GM19193 (cell line): Measurements from ENCODE around the gene ABCD1.

Experiments
- POLR2A ChIP-seq: IDR thresholded peaks from 4 replicates; pipeline ENCODE4 v1.6.1; 2011; ENCODE audit not compliant: insufficient read depth, insufficient read length; ENCODE audit errors: extremely low read depth

The ABCD1 gene

DNA sequence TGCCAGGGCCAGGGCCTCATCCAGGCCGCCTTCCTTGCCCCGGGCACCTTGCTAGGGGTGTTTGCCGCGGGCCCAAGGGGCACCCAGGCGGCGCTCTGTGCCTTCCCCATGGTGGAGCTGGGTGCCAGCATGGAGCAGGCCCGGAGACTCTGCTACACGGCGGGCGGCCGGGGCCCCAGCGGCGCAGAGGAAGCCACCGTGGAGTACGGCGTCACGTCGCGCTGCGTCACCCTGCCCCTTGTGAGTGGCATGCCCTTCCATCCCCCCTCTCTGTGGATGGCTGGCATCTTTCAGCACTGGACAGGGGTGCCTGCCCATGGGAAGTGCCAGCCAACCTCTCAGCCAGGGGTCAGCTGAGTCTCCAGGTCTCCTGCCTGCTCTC is 43.0 kb downstream of the ABCD1 start:
- no peak for TF ChIP-seq POLR2A

DNA sequence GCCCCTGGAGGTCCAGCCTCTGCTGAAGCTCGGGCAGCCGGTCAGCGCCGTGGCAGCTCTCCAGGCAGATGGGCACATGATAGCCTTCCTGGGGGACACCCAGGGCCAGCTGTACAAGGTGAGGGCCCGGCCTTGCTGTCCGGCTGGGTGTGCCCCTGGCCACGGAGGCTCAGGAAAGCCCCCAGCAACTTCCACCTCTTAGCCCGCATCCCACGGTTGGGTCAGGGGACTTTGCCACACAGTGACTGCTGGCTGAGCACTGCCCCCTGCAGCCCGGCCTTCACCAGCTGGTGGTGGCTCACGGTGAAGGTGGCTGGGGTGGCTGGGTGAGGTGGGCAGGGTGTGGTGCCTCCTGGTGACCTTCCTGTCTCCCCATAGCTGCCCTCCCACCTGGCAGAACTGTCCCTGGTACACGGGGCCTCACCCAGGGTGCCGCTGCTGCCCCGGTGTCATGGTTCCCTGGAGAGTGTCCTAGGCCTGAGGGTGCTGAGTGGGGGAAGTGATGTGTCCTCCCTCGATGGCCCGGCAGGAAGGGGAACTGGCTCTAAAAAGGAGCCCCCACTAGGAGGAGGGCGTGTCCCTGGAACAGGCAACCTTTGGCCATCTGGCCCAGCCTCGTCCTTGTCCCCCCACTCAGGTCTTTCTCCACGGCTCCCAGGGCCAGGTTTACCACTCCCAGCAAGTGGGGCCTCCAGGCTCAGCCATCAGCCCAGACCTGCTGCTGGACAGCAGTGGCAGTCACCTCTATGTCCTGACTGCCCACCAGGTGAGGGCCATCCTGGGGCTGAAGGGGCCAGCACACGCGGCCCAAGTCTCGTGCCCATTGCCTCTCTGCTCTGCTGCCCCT is 43.9 kb downstream of the ABCD1 start:
- no peak for TF ChIP-seq POLR2A

DNA sequence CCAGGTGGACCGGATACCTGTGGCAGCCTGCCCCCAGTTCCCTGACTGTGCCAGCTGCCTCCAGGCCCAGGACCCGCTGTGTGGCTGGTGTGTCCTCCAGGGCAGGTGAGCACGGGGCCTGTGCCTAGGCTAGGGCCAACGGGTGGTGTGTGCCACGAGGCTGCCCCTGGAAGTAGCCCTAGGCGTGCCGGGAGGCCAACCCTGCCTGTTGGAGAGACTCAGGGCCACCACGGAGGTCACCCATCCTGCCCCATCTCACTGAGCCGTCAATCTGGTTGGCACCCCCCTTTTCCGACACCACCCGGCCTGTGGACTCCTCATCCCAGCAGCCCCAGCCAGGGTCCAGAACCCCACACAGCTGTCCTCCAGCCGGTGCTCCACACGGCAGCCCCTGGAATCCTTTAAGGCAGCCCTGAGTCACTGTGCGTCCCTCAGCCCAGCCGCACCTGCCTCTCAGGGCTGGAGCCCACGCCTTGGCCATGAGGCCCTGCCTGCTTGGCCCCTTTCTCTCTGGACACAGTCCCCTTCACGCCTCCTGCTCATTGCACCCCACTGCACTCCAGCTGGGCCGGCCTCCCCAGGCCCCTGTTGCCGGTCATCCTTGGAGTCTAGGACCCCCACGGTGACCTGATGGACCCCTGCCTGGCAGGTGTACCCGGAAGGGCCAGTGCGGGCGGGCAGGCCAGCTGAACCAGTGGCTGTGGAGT is 44.7 kb downstream of the ABCD1 start:
- no peak for TF ChIP-seq POLR2A

DNA sequence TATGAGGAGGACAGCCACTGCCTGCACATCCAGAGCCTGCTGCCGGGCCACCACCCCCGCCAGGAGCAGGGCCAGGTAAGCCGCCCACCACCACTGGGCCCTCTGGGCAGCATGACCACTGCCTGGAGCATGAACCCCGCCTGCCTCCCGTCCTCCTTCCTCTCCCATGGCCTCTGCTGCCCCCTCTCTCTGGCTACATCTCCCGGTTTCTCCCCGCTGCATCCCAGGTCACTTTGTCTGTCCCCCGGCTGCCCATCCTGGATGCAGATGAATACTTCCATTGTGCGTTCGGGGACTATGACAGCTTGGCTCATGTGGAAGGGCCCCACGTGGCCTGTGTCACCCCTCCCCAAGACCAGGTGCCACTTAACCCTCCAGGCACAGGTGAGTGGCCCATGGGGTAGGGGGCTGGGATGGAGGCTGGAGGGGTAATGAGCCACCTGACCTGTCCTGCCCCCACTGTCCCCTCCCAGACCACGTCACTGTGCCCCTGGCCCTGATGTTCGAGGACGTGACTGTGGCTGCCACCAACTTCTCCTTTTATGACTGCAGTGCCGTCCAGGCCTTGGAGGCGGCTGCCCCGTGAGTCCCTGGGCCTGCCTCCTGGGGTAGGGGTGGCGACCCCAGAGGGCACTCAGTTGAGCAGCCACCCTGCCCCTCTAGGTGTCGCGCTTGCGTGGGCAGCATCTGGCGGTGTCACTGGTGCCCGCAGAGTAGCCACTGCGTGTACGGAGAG is 45.4 kb downstream of the ABCD1 start:
- no peak for TF ChIP-seq POLR2A

DNA sequence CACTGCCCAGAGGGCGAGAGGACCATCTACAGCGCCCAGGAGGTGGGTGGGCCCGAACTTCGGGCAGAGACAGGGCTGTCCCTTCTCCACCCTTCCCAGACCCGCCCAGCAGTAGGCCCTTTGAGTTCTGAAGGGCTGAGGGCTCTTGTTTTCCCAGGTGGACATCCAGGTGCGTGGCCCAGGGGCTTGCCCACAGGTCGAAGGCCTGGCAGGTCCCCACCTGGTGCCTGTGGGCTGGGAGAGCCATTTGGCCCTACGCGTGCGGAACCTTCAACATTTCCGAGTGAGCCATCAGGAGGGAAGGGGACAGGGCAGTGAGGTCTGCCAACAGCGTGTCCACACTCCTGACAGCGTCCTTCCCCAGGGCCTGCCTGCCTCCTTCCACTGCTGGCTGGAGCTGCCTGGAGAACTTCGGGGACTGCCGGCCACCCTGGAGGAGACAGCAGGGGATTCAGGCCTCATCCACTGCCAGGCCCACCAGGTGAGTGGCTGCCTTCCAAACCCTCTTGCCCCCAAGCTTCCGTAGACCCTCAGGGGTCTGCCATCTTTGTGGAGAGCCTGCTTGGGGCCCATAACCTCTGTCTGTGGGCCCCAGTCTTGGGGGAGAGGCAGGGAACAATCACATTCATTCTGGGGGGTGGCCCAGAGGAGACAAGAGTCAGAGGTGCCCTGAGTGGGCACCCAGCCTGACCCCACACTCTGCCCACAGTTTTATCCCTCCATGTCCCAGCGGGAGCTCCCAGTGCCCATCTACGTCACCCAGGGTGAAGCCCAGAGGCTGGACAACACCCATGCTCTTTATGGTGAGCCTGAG is 46.2 kb downstream of the ABCD1 start:
- TF ChIP-seq POLR2A = no peak

DNA sequence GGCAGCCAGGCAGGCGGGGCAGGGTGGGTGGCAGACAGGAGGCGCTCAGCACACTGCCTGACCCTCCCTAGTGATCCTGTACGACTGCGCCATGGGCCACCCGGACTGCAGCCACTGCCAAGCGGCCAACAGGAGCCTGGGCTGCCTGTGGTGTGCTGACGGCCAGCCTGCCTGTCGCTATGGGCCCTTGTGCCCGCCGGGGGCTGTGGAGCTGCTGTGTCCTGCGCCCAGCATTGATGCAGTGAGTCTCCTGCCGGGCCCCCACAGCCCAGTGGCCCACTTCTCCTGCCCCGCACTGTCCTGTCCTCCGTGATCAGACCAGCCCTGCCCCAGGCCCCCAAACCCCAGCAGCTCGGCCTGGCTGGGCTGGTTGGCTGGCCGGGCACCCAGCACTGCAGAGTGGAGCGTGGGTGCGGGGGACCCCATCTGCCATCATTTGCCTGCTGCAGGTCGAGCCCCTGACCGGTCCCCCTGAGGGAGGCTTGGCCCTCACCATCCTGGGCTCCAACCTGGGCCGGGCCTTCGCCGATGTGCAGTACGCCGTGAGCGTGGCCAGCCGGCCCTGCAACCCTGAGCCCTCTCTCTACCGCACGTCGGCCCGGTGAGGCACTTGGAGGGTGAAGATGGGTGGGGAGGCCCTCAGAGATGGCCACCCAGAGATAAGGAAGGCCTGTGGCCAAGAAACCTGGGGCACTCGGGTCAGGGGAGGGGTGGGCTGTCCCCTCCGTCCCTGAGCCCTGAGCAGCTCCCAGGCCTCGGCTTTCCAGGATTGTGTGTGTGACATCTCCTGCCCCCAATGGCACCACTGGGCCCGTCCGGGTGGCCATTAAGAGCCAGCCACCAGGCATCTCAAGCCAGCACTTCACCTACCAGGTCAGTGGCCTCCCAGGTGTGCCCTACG is 47.0 kb downstream of the ABCD1 start:
- no peak for TF ChIP-seq POLR2A

DNA sequence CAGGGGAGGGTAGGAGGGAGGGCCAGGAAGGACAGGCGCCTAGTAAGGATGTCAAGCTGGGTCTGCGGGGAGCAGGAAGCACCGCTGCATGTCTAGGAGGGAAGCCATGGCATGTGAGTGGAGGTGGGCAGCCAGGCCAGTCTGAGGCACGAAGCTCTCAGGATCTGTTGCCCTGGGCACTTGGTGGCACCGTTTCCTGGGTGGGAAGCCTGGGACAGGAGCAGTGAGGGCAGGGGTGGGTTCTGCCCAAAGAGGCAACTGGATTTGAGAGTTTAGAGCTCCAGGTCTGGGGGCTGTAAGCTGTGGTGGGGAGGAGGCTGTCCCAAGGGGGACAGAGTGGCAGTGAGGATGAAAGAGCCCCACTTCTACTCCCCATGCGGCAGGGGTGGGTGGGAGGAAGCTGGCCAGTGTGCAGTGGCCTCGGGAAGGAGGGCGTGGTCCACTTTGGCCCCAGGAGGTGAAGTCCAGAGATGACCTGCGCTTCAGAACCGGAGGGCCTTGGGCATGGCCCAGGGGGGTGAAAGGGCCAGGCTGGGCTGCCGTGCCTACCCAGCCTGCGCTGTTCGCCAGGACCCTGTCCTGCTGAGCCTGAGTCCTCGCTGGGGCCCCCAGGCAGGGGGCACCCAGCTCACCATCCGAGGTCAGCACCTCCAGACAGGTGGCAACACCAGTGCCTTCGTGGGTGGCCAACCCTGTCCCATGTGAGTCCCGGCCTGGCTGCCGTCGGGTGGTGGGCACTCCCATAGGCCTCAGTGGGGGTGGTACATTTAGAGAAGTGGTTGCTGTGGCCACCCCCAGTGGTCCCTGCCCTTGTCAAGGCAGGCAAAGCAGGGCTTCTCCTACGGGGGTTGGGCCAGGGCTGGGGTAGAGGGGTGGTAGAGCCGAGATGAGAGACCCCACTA is 47.9 kb downstream of the ABCD1 start:
- no peak for TF ChIP-seq POLR2A

DNA sequence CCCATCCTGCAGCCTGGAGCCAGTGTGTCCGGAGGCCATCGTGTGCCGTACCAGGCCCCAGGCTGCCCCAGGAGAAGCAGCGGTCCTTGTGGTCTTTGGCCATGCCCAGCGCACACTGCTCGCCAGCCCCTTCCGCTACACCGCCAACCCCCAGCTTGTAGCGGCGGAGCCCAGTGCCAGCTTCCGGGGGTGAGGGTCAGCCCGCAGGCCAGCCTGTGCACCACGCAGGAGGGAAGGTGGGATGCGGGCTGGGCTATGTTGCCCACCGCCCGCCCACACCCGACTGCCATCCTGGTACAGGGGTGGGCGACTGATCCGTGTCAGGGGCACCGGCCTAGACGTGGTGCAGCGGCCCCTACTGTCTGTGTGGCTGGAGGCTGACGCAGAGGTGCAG is 48.6 kb downstream of the ABCD1 start:
- TF ChIP-seq POLR2A = no peak

DNA sequence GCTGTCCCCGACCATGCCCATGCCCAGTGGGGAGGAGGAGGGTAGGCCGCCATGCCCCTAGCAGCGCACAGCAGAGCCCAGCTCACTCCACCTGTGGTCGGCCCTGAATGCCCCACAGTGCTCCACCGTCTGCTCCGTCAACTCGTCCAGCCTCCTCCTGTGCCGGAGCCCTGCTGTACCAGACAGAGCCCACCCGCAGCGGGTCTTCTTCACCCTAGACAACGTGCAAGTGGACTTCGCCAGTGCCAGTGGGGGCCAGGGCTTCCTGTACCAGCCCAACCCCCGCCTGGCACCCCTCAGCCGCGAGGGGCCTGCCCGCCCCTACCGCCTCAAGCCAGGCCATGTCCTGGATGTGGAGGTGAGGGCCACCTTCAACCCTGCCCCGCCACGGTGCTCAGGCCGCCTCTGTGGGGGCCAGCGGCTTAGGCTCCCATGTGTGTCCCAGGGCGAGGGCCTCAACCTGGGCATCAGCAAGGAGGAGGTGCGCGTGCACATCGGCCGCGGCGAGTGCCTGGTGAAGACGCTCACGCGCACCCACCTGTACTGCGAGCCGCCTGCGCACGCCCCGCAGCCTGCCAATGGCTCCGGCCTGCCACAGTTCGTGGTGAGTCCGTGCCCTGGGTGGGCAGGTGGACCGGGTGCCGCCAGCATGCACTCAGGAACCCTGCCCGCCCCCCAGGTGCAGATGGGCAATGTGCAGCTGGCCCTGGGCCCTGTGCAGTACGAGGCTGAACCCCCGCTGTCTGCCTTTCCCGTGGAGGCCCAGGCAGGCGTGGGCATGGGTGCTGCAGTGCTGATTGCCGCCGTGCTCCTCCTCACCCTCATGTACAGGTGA is 49.3 kb downstream of the ABCD1 start:
- no peak for TF ChIP-seq POLR2A

DNA sequence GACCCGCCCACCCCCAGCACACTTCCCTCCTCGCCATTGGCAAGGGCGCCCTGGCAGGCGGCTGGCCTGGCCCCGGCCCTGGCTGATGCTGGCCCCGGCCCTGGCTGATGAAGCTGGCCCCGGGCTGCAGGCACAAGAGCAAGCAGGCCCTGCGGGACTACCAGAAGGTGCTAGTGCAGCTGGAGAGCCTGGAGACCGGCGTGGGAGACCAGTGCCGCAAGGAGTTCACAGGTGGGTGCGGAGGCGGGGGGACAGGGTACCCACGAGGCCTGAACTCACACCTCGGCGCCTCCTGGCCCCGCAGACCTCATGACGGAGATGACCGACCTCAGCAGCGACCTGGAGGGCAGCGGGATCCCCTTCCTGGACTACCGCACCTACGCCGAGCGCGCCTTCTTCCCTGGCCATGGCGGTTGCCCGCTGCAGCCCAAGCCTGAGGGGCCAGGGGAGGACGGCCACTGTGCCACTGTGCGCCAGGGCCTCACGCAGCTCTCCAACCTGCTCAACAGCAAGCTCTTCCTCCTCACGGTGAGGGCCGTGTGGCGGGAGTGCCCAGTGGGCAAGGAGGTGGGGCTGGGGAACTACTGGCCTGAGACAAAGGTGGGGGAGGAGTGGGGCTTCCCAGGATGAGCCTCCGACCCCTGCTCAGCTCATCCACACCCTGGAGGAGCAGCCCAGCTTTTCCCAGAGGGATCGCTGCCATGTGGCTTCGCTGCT is 50.1 kb downstream of the ABCD1 start:
- no peak for TF ChIP-seq POLR2A
